HepG2 (cell line): ENCODE results near the gene FAM219A. TPM values are rescaled to one million over a fixed set of nuclear protein-coding genes. Genes with fewer than 3 reads are reported as not detected.

Source experiments
- ATAC-seq: fragments of 200-7000 bp; cut with Tn5 transposase; 3 replicates; pipeline ENCODE4 v1.9.1; 2020; ENCODE audit warnings: mild to moderate bottlenecking, moderate library complexity
- BruUV-seq: library from RNA; stranded (reverse); fragments of 400-500 nt; replicated peaks from 2 replicates; lab custom pipeline; 2021; lab: Mats Ljungman, UMichigan
- CTCF ChIA-PET: fragments of 300-600 bp; formaldehyde crosslinking; extraction: SDS; loops from one replicate; lab custom pipeline; 2021; ENCODE audit warnings: low total read pairs, inconsistent platforms, low intra/inter-chr PET ratio; lab: Yijun Ruan, JAX
- POLR2A ChIA-PET: fragments of 350-600 bp; sonication (Branson Sonifier 250); formaldehyde crosslinking; loops from one replicate; lab custom pipeline; 2020; ENCODE audit warnings: antibody characterized with exemption, inconsistent platforms; lab: Yijun Ruan, JAX
- DNase-seq: peaks from one replicate; pipeline ENCODE4 v3.0.0-alpha.2; 2015; ENCODE audit warnings: low spot score
- FAIRE-seq: peaks from 3 replicates; lab custom pipeline; 2011; peaks lifted over from hg19 to GRCh38; lab: Jason Lieb, UNC
- H2AFZ ChIP-seq: one replicate; pipeline ENCODE4 v1.6.1; 2011; ENCODE audit warnings: low read length, inconsistent platforms
- H3K27ac ChIP-seq: fragments of 300-600 bp; 3 replicates; pipeline ENCODE4 v1.8.0; 2011; ENCODE audit warnings: mixed run types, mild to moderate bottlenecking, mixed read lengths, low read length, inconsistent platforms; ENCODE audit not compliant: insufficient read depth; ENCODE audit errors: extremely low read length
- H3K27me3 ChIP-seq, 2 experiments: fragments of 200-600 bp in 1 of 2; 2 replicates in 1 of 2; 3 replicates in 1 of 2; pipeline versions ENCODE4 v1.6.0 to v1.8.0; 2011; ENCODE audit warnings: low read length in 2 of 2, mild to moderate bottlenecking in 2 of 2, moderate library complexity in 2 of 2, inconsistent platforms in 1 of 2; ENCODE audit not compliant: insufficient read depth in 2 of 2, control insufficient read depth in 1 of 2
- H3K36me3 ChIP-seq, 2 experiments: fragments of 200-600 bp in 1 of 2; replicated peaks in 1 of 2; 2 replicates in 1 of 2; 3 replicates in 1 of 2; pipeline versions ENCODE4 v1.5.1 to v1.8.0; 2011; ENCODE audit warnings: low read length in 2 of 2, inconsistent platforms in 1 of 2; ENCODE audit not compliant: insufficient read depth in 2 of 2, control insufficient read depth in 1 of 2
- H3K4me1 ChIP-seq: 2 replicates; pipeline ENCODE4 v1.5.1; 2012; ENCODE audit warnings: low read length, inconsistent platforms; ENCODE audit not compliant: insufficient read depth
- H3K4me2 ChIP-seq: 2 replicates; pipeline ENCODE4 v1.6.0; 2011; ENCODE audit warnings: low read depth, low read length, inconsistent platforms
- H3K4me3 ChIP-seq, 3 experiments: fragments of 200-600 bp in 1 of 3; sonication (generic), shearing (Covaris generic) in 1 of 3; replicated peaks in 1 of 3; 2 replicates each; pipeline ENCODE4 v1.5.1; 2011 to 2016; ENCODE audit warnings: low read length in 3 of 3, inconsistent platforms in 2 of 3, low read depth in 2 of 3, mild to moderate bottlenecking in 2 of 3, control low read depth in 1 of 3, mixed read lengths in 1 of 3; ENCODE audit not compliant: insufficient read depth in 1 of 3
- H3K79me2 ChIP-seq: one replicate; pipeline ENCODE4 v1.6.1; 2011; ENCODE audit warnings: low read length, inconsistent platforms; ENCODE audit not compliant: insufficient read depth
- H3K9ac ChIP-seq: 2 replicates; pipeline ENCODE4 v1.6.0; 2011; ENCODE audit warnings: mild to moderate bottlenecking, low read depth, low read length, inconsistent platforms; ENCODE audit not compliant: insufficient read depth
- H3K9me3 ChIP-seq: 2 replicates; pipeline ENCODE4 v1.5.1; 2012; ENCODE audit warnings: mild to moderate bottlenecking, low read length
- H4K20me1 ChIP-seq: 2 replicates; pipeline ENCODE4 v1.6.0; 2011; ENCODE audit warnings: inconsistent platforms, mild to moderate bottlenecking, low read length, moderate library complexity; ENCODE audit not compliant: insufficient read depth
- EZH2 ChIP-seq: conservative IDR thresholded peaks from 2 replicates; pipeline ENCODE4 v1.6.1; 2012; ENCODE audit warnings: mild to moderate bottlenecking, low read depth, low read length, moderate library complexity
- NFATC3 ChIP-seq: sonication (generic); formaldehyde crosslinking; IDR thresholded peaks from 2 replicates; pipeline ENCODE4 v1.5.1; 2020; ENCODE audit warnings: mild to moderate bottlenecking, missing genetic modification reagents
- NFIB ChIP-seq: sonication (generic); formaldehyde crosslinking; IDR thresholded peaks from 2 replicates; pipeline ENCODE4 v1.9.0; 2021; ENCODE audit warnings: missing genetic modification reagents, mild to moderate bottlenecking, borderline replicate concordance
- POLR2A ChIP-seq, 2 experiments: IDR thresholded peaks; 2 replicates each; pipeline ENCODE4 v1.6.1; 2011; ENCODE audit warnings: low read depth in 2 of 2, low read length in 2 of 2, mild to moderate bottlenecking in 1 of 2, moderate library complexity in 1 of 2; ENCODE audit not compliant: insufficient read depth in 1 of 2
- RAD51 ChIP-seq: fragments of 450-650 bp; IDR thresholded peaks from 2 replicates; pipeline ENCODE4 v1.6.1; 2016; ENCODE audit warnings: borderline replicate concordance
- ZBTB7A ChIP-seq: sonication (generic); formaldehyde crosslinking; IDR thresholded peaks from 2 replicates; pipeline ENCODE4 v1.8.0; 2022; ENCODE audit warnings: mild to moderate bottlenecking, missing genetic modification reagents
- ZFP41 ChIP-seq: sonication (generic); formaldehyde crosslinking; IDR thresholded peaks from 2 replicates; pipeline ENCODE4 v1.4.0; 2020; ENCODE audit warnings: mild to moderate bottlenecking, missing genetic modification reagents, borderline replicate concordance
- ZNF234 ChIP-seq: sonication (generic); formaldehyde crosslinking; conservative IDR thresholded peaks from 2 replicates; pipeline ENCODE4 v1.5.1; 2020; ENCODE audit warnings: mild to moderate bottlenecking, missing genetic modification reagents
- ZNF3 ChIP-seq: IDR thresholded peaks from 2 replicates; pipeline ENCODE4 v1.7.0; 2017; ENCODE audit warnings: inconsistent platforms
- ZNF326 ChIP-seq: sonication (generic); formaldehyde crosslinking; IDR thresholded peaks from 2 replicates; pipeline ENCODE4 v1.4.0; 2020; ENCODE audit warnings: missing genetic modification reagents, borderline replicate concordance
- ZNF512B ChIP-seq: sonication (generic); formaldehyde crosslinking; IDR thresholded peaks from 2 replicates; pipeline ENCODE4 v1.5.1; 2020; ENCODE audit warnings: missing genetic modification reagents, mild to moderate bottlenecking, borderline replicate concordance
- ZNF552 ChIP-seq: sonication (generic); formaldehyde crosslinking; IDR thresholded peaks from 2 replicates; pipeline ENCODE4 v1.9.0; 2022; ENCODE audit warnings: missing genetic modification reagents, mild to moderate bottlenecking, borderline replicate concordance
- WGBS: methylation state at CpG from one replicate; pipeline ENCODE4 v1.1.6; 2017; ENCODE audit warnings: low lambda C conversion rate; 5-methylcytosine and 5-hydroxymethylcytosine counted together
- in situ Hi-C: cut with HindIII; loops from 2 replicates; pipeline ENCODE4 v1.10.0; 2017; ENCODE audit warnings: low pct_unique_long_range_greater_than_20kb; ENCODE audit not compliant: extremely low pct_ligation_motif_present
- intact Hi-C: fragments of 100-400 bp; cut with micrococcal nuclease; formaldehyde crosslinking; loops from one replicate; pipeline ENCODE4 v1.10.0; 2022; ENCODE audit not compliant: unreplicated experiment
- polyA plus RNA-seq, 8 experiments: library from polyadenylated mRNA; depleted of rRNA in 3 of 8; stranded (reverse) in 7 of 8; unstranded in 1 of 8; fragments of >200 nt; fragmentation: Illumina TruSeq in 4 of 8; extraction: Trizol in 4 of 8; gene quantifications; 2 replicates each; pipeline versions ENCODE4 v1.2.1 to v1.2.3, GENCODE V29; 2011 to 2016; ENCODE audit warnings: low read depth in 4 of 8, missing spikeins in 1 of 8, mixed read lengths in 1 of 8; ENCODE audit not compliant: insufficient read depth in 1 of 8
- total RNA-seq, 5 experiments: library from RNA; depleted of rRNA; stranded (reverse); fragments of >200 nt; fragmentation: Illumina TruSeq; extraction: Trizol; gene quantifications; 2 replicates each; pipeline ENCODE4 v1.2.3, GENCODE V29; 2016; ENCODE audit warnings: low read depth in 1 of 5
- TF ChIP-seq, protein P1 (sequence below): sonication (generic); formaldehyde crosslinking; IDR thresholded peaks from 2 replicates; pipeline ENCODE4 v1.4.0; 2020; ENCODE audit warnings: missing genetic modification reagents
- TF ChIP-seq, protein P2 (sequence below): IDR thresholded peaks from 2 replicates; pipeline ENCODE4 v1.6.1; 2016; ENCODE audit warnings: missing compliant biosample characterization, missing genetic modification reagents, borderline replicate concordance
- TF ChIP-seq, protein P3 (sequence below): sonication (generic); formaldehyde crosslinking; IDR thresholded peaks from 2 replicates; pipeline ENCODE4 v1.9.0; 2021; ENCODE audit warnings: missing genetic modification reagents, borderline replicate concordance

Gene FAM219A
- total and polyA plus RNA-seq, 2 of the 13 experiments (the other 11 are each of a cell fraction or from before 2014, with no cell fraction given) = 3.9 to 6.4 TPM

- Histone ChIP-seq H3K9ac (peak overlapping the region; percentile 61; the same call in 1 of the 2 replicates), H3K4me2 (peak overlapping the region; percentile 97), H3K27ac (peak overlapping the region; percentile 23), H4K20me1 (no peaks in the 10 kb centered on the region), H3K4me1 (peaks cover 55% of the 10 kb centered on the region), H3K36me3 (no peaks in the 10 kb centered on the region), H3K4me3 (peak overlapping the region; percentile 57 to 81 (median 58); a peak in 5 of 6 replicates), H3K27me3 (no peaks in the 10 kb centered on the region; a peak in 1 of 5 replicates), H2AFZ (no peak overlapping the region), H3K79me2 (peaks cover 4% of the 10 kb centered on the region), H3K9me3 (no peaks in the 10 kb centered on the region)
- CTCF ChIA-PET = interaction anchor here (7.2 kb wide), 1 partner anchor 49 kb away, joined by 143 read pairs; the partner anchor contains the start of genes KIF24 and NUDT2
- WGBS = 16% methylated on average over 29 of the region's 59 CpGs
- BruUV-seq = no TSS peak
- ATAC-seq = peak; percentile 66
- no peak for FAIRE-seq
- intact Hi-C loops (no loop called here), in situ Hi-C loops (no loop called here)
- POLR2A ChIA-PET = interaction anchor here (0.6 to 9.2 kb wide), 8 partner anchors 23 to 1138 kb away, joined by 3 to 162 read pairs (median 5); no protein-coding TSS in a partner anchor
- peak; percentile 66 for DNase-seq
- no peak; the same call in 1 of the 2 replicates for TF ChIP-seq NFATC3 (CRISPR knock-in tag)
- TF ChIP-seq ZNF234 (CRISPR knock-in tag) = peak; percentile 95; the same call in 1 of the 2 replicates
- TF ChIP-seq ZBTB7A = peak; percentile 84
- TF ChIP-seq ZFP41 (CRISPR knock-in tag) = peak; percentile 86; the same call in 1 of the 2 replicates
- no peak for TF ChIP-seq EZH2
- TF ChIP-seq, protein P1, sequence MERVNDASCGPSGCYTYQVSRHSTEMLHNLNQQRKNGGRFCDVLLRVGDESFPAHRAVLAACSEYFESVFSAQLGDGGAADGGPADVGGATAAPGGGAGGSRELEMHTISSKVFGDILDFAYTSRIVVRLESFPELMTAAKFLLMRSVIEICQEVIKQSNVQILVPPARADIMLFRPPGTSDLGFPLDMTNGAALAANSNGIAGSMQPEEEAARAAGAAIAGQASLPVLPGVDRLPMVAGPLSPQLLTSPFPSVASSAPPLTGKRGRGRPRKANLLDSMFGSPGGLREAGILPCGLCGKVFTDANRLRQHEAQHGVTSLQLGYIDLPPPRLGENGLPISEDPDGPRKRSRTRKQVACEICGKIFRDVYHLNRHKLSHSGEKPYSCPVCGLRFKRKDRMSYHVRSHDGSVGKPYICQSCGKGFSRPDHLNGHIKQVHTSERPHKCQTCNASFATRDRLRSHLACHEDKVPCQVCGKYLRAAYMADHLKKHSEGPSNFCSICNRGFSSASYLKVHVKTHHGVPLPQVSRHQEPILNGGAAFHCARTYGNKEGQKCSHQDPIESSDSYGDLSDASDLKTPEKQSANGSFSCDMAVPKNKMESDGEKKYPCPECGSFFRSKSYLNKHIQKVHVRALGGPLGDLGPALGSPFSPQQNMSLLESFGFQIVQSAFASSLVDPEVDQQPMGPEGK (CRISPR knock-in tag) = peak; percentile 75
- TF ChIP-seq, protein P2, sequence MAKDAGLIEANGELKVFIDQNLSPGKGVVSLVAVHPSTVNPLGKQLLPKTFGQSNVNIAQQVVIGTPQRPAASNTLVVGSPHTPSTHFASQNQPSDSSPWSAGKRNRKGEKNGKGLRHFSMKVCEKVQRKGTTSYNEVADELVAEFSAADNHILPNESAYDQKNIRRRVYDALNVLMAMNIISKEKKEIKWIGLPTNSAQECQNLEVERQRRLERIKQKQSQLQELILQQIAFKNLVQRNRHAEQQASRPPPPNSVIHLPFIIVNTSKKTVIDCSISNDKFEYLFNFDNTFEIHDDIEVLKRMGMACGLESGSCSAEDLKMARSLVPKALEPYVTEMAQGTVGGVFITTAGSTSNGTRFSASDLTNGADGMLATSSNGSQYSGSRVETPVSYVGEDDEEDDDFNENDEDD (CRISPR knock-in tag) = peak; percentile 94
- TF ChIP-seq, protein P3, sequence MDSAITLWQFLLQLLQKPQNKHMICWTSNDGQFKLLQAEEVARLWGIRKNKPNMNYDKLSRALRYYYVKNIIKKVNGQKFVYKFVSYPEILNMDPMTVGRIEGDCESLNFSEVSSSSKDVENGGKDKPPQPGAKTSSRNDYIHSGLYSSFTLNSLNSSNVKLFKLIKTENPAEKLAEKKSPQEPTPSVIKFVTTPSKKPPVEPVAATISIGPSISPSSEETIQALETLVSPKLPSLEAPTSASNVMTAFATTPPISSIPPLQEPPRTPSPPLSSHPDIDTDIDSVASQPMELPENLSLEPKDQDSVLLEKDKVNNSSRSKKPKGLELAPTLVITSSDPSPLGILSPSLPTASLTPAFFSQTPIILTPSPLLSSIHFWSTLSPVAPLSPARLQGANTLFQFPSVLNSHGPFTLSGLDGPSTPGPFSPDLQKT (CRISPR knock-in tag) = no peak
- TF ChIP-seq ZNF552 (CRISPR knock-in tag) = no peak; the same call in 1 of the 2 replicates
- no peak for TF ChIP-seq ZNF512B
- 0 out of 2 replicates have a peak, but pooled peaks have one; percentile 43 for TF ChIP-seq ZNF3 (CRISPR knock-in tag)
- 0 out of 2 replicates have a peak, but pooled peaks have one; percentile 67 for TF ChIP-seq NFIB
- TF ChIP-seq RAD51 = no peak
- peak in 1 of 2 experiments; percentile 57; a peak in 2 of 4 replicates for TF ChIP-seq POLR2A (IDR thresholded peaks at IDR 0.05; ENCODE audit: insufficient read depth in 1 of 2, low read depth in 2 of 2, low read length in 2 of 2)
- TF ChIP-seq ZNF326 (CRISPR knock-in tag) = no peak
These were observed 77.7 kb downstream of the FAM219A start for GRCh38 chr9:34380511-34381315.
